NOMO-1 treated with dmso at 0.1 percent for 144 hours (cell line): ENCODE data around the gene CDH18.
"Not testable (repeated sequence)": the region's sequence is repeated elsewhere in the genome, so short reads cannot be mapped to it uniquely, and the experiment has no call there.

ENCODE experiments used
- DNase-seq: peaks from one replicate; lab custom pipeline; 2025; ENCODE audit not compliant: unreplicated experiment; lab: John Stamatoyannopoulos, UW

The CDH18 gene

DNA sequence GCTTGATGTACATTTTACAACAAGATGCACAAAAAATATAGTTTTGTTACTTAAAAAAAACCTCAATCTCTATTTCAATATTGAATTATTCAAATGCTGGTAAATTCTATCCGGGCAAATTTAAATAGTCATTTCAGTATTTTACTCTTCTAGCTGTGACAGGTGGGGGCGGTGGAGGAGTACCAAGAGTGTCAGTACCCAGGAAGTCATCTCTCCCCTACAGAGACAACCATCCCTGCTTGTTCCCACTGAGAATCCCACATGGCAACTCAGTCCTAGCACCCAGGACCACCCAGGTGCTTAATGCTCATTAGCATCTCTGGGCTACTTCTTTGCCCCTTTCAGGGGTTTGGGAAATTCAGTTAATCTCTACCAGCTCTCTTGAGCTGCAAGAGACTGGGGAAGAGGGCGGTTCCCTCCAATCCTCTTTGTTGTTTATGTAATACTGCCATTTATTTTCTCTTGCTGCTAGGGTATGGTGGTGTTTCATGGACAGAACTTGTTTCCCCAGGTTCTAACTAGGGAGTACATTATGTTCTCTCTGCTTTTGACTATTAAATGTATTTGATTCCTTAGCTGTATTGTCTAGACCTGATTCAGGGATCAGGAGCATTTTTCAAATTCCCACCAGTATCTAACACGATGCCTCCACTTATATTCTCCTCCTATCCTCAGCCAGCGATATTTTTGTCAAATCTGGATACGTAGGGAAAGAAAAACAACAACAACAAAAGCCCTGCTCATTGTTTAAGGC is 122.5 kb downstream of the CDH18 start:
- no peak for DNase-seq

DNA sequence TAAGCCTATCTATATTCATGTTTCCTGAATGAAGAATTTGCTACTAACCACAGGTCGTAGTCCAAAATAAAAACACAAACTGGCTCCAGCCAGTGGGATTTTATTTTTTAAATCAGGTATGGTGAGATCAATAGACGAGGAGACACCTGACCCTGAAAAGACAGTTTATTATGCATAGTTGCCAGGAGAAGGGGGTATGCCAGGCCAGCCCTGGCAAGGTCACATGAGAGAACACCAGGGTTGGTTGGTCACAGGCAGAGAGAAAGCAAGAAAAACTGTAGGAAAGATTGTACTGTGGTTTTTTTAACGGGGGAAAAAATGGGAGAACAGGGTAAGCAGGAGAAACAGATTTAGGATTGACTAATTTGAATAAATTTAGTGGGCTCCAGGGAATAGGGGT is 125.3 kb downstream of the CDH18 start:
- DNase-seq = no peak

DNA sequence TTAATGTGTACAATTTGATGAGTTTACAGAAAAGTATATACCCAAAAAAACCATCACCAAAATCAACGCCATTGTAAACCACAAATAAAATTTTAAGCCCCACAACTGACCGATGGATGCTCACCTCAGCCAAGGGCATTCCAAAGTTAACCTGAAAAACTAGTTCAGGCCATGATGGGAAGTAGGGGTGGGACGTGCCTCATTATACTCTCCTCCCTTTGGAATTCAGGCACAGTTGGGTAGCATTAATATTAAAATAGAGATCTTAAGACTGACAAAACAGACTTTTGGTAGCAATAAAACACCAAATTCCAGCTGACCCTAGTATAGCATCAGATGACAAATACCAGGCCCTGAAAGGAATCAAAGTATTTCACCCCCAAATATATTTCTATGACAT is 129.0 kb downstream of the CDH18 start:
- no peak for DNase-seq

GRCh38 chr5:19855931-19856330 is 132.1 kb downstream of the CDH18 start:
- no peak for DNase-seq

DNA sequence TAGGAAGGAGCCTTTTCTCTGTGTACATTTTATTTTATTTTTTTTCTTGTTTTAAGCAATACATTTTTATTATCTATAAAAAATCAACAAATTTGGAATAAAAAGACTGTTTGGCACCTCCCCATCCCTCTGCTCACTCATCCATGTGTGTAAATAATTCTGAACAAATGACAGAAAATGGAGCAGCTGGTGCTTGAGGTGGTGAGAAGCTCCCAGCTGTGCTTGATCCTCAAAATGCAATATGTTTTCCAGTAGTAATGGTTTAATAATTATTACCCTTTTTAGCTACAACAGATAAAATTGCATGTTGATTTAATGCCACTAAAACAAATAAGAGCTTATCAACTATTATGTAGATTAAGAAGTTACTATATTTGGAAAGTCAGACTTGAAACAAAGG is 132.5 kb downstream of the CDH18 start:
- no peak for DNase-seq

DNA sequence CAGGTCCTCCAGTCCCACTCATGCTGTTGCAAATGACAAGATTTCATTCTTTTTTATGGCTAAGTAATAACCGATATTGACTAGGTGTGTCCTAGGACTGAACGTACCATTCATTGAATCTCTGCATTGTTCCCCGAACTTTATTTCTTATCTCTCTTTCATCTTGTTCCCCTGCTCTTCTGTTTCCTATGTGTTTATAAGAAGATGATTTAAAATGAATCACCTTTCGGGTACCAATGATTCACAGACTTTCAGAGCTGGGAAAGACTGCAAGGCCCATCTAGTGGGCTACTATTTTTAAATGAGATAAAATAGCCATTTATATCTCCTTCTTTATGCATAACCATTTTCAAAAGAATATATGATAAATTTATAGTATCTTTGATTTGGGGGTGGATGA is 133.0 kb downstream of the CDH18 start:
- no peak for DNase-seq

- DNase-seq = no peak
Measured at GRCh38 chr5:19853616-19854240, 134.3 kb downstream of the CDH18 start.

GRCh38 chr5:19837536-19838174 is 150.3 kb downstream of the CDH18 start:
- DNase-seq = no peak

- no peak for DNase-seq
Measured at GRCh38 chr5:19835442-19835841, 152.6 kb downstream of the CDH18 start.

GRCh38 chr5:19812720-19813119 is 175.3 kb downstream of the CDH18 start:
- not testable (repeated sequence) for DNase-seq

GRCh38 chr5:19806756-19807155 is 181.2 kb downstream of the CDH18 start:
- DNase-seq = no peak

GRCh38 chr5:19802686-19803085 is 185.3 kb downstream of the CDH18 start:
- DNase-seq = no peak

DNA sequence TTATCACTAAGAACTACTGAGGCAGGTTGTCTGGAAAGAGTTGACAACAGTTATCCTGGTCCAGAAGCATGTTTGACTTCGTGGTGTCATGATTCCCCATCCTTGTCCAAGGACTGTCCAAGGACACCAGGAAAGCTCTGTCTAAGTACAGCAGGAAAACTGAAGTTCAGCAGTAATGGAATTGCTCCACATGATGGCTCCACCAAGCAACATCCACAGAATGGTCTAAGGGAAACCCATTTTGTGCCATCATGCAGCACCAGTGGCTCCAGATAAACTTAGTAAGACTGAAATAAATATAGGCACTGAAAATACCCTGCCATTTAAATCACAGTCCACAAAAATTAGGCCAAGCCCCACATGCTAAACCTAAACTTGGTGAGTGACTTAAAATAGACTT is 192.8 kb downstream of the CDH18 start:
- DNase-seq = no peak

- no peak for DNase-seq
Measured at GRCh38 chr5:19790829-19791466, 197.1 kb downstream of the CDH18 start.

DNA sequence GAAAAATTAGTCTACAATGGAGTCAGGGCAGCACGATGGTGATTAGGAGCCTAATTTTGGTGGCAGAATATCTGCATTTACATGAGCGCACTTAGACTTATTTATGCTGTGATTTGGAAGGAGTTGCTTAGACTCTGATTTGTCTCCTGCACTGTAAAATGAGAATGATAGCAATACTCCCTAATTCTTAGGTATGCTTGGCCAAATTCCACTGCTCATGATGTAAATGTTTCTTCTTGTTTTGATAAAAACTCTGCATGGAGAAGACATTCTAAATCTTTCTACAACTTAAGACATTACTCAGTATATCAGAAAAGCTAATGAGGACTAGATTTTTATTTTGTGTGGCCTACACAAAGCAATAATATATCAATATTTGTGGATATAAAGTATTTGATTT is 205.4 kb downstream of the CDH18 start:
- DNase-seq = no peak

- DNase-seq = no peak
Measured at GRCh38 chr5:19777363-19777762, 210.6 kb downstream of the CDH18 start.

DNA sequence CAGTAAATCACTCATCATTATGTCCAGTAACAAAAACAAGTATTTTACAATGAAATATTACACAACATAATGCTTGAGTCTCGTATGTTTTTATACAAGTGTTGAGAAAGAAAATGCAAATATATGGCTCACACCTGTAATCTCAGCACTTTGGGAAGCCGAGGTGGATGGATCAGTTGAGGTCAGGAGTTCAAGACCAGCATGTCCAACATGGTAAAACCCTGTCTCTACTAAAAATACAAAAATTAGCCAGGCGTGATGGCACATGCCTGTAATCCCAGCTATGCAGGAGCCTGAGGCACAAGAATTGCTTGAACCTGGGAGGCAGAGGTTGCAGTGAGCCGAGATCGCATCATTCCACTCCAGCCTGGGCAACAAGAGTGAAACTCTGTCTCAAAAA is 211.1 kb downstream of the CDH18 start:
- DNase-seq = not testable (repeated sequence)

- no peak for DNase-seq
Measured at GRCh38 chr5:19771174-19771835, 216.7 kb downstream of the CDH18 start.

DNA sequence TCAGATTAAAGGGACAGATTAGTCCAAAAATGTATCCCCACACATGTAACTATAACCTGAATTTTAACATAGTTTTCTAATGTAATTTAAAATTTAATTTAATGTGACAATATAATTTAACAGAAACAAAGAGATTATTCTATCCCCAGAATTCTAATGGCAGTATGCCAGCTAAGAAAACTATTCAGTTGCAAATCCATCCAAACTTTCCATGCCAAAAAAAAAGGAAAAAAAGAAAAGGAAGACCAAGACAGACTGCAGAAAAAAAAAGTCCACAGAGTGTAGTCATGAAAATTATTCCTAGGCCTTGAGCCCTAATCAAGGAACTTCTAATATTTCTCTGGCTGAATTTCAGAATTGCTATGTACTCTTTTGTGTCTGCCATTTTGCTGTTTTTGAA is 217.6 kb downstream of the CDH18 start:
- no peak for DNase-seq

GRCh38 chr5:19767987-19768386 is 220.0 kb downstream of the CDH18 start:
- DNase-seq = no peak

DNA sequence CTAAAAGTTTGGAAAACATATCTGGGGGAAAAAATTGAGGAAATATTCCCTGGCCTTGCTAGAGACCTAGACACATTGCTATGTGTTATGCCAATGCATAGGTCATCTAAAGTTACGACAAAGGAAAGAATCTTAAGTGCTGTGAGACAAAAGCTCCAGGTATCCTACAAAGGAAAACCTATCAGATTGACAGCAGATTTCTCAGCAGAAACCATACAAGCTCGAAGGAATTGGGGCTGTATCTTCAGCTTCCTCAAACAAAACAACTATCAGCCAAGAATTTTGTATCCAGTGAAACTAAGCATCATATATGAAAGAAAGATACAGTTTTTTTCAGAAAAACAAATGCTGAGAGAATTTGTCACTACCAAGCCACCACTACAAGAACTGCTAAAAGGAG is 234.4 kb downstream of the CDH18 start:
- DNase-seq = no peak
